B cell (primary cell): Measurements from ENCODE around the gene RAB3A. TPM values are rescaled to one million over a fixed set of nuclear protein-coding genes. Genes with fewer than 3 reads are reported as not detected.

ENCODE experiments used
- ATAC-seq: fragments of 200-7000 bp; cut with Tn5 transposase; one replicate; pipeline ENCODE4 v1.10.0; 2021; ENCODE audit warnings: low read depth, mild to moderate bottlenecking, moderate number of reproducible peaks, moderate library complexity
- CTCF ChIA-PET: fragments of 350-600 bp; sonication (Branson Sonifier 250); formaldehyde crosslinking; loops from one replicate; lab custom pipeline; 2021; ENCODE audit warnings: antibody characterized with exemption, inconsistent platforms; lab: Charles Lee
- POLR2A ChIA-PET: fragments of 350-600 bp; sonication (Branson Sonifier 250); formaldehyde crosslinking; loops from one replicate; lab custom pipeline; 2021; ENCODE audit warnings: antibody characterized with exemption; lab: Charles Lee
- DNase-seq: peaks from one replicate; pipeline ENCODE4 v3.0.0; 2013
- H2AFZ ChIP-seq: 2 replicates; pipeline ENCODE4 v1.6.1; 2012; ENCODE audit warnings: mild to moderate bottlenecking, low read depth, low read length; ENCODE audit not compliant: insufficient read depth, poor library complexity, severe bottlenecking
- H3K27ac ChIP-seq, 2 donors: 1 replicate in 1 of 2; 2 replicates in 1 of 2; pipeline ENCODE4 v1.5.1; 2012 to 2013; ENCODE audit warnings: low read length in 2 of 2, mild to moderate bottlenecking in 2 of 2, moderate library complexity in 1 of 2
- H3K27me3 ChIP-seq, 4 experiments: fragments of 200-600 bp in 1 of 4; sonication (generic) in 1 of 4; replicated peaks in 1 of 4; 1 replicate in 2 of 4; 2 replicates in 2 of 4; pipeline versions ENCODE4 v1.6.1 to v1.7.0; 2013 to 2016; ENCODE audit warnings: low read length in 3 of 4, mild to moderate bottlenecking in 2 of 4, mixed read lengths in 1 of 4, moderate library complexity in 1 of 4; ENCODE audit not compliant: insufficient read depth in 4 of 4, control insufficient read depth in 3 of 4; ENCODE audit errors: control extremely low read depth in 1 of 4
- H3K36me3 ChIP-seq, 2 experiments: replicated peaks in 1 of 2; 1 replicate in 1 of 2; 2 replicates in 1 of 2; pipeline versions ENCODE4 v1.6.1 to v1.7.1; 2013; ENCODE audit warnings: low read length in 1 of 2; ENCODE audit not compliant: insufficient read depth in 2 of 2, control insufficient read depth in 1 of 2; ENCODE audit errors: control extremely low read depth in 1 of 2, extremely low read depth in 1 of 2
- H3K4me1 ChIP-seq, 2 donors: fragments of 200-600 bp in 1 of 2; sonication (generic) in 1 of 2; 1 replicate in 1 of 2; 2 replicates in 1 of 2; pipeline versions ENCODE4 v1.5.1 to v1.6.1; 2013 to 2017; ENCODE audit warnings: low read length in 2 of 2; ENCODE audit not compliant: control insufficient read depth in 2 of 2, insufficient read depth in 2 of 2
- H3K4me2 ChIP-seq: replicated peaks from 2 replicates; pipeline ENCODE3; 2012; ENCODE audit warnings: mild to moderate bottlenecking, low read depth, low read length; ENCODE audit not compliant: poor library complexity, severe bottlenecking
- H3K4me3 ChIP-seq, 5 experiments: fragments of 200-600 bp in 1 of 5; sonication (generic) in 1 of 5; 1 replicate in 3 of 5; 2 replicates in 2 of 5; pipeline versions ENCODE4 v1.5.1 to v1.7.0; 2011 to 2016; ENCODE audit warnings: low read length in 4 of 5, mild to moderate bottlenecking in 4 of 5, low read depth in 2 of 5, control low read depth in 1 of 5, moderate library complexity in 1 of 5; ENCODE audit not compliant: insufficient read depth in 1 of 5; ENCODE audit errors: control extremely low read depth in 1 of 5, extremely low read depth in 1 of 5
- H3K79me2 ChIP-seq: fragments of 200-600 bp; sonication (generic); one replicate; pipeline ENCODE4 v1.6.0; 2016; ENCODE audit warnings: low read length; ENCODE audit not compliant: control insufficient read depth, insufficient read depth
- H3K9ac ChIP-seq: fragments of 200-600 bp; sonication (generic); 2 replicates; pipeline ENCODE4 v1.6.1; 2017; ENCODE audit warnings: mild to moderate bottlenecking, low read length, moderate library complexity
- H3K9me3 ChIP-seq, 3 donors: one replicate each; pipeline versions ENCODE4 v1.6.1 to v1.7.1; 2013; ENCODE audit warnings: low read length in 2 of 3; ENCODE audit not compliant: control insufficient read depth in 2 of 3, insufficient read depth in 1 of 3; ENCODE audit errors: control extremely low read depth in 1 of 3
- H4K20me1 ChIP-seq: 2 replicates; pipeline ENCODE4 v1.6.0; 2012; ENCODE audit warnings: mild to moderate bottlenecking, low read length; ENCODE audit not compliant: insufficient read depth, control insufficient read depth, poor library complexity, severe bottlenecking
- H3K27ac Mint-ChIP-seq: one replicate; pipeline ENCODE4 v1.8.0; 2021; ENCODE audit warnings: mixed read lengths
- H3K27me3 Mint-ChIP-seq: one replicate; pipeline ENCODE4 v1.8.0; 2021; ENCODE audit warnings: mixed read lengths
- H3K4me1 Mint-ChIP-seq: one replicate; pipeline ENCODE4 v1.8.0; 2021; ENCODE audit warnings: mixed read lengths
- H3K4me3 Mint-ChIP-seq: one replicate; pipeline ENCODE4 v1.8.0; 2021; ENCODE audit warnings: mixed read lengths
- H3K9me3 Mint-ChIP-seq: one replicate; pipeline ENCODE4 v1.8.0; 2022; ENCODE audit warnings: mixed read lengths; ENCODE audit not compliant: insufficient read depth
- CTCF ChIP-seq: fragments of 200-600 bp; IDR thresholded peaks from one replicate; pipeline ENCODE4 v1.8.0; 2022; ENCODE audit warnings: antibody characterized with exemption, mild to moderate bottlenecking
- EZH2 ChIP-seq: IDR thresholded peaks from 2 replicates; pipeline ENCODE4 v1.6.1; 2012; ENCODE audit warnings: borderline replicate concordance, low read depth, mild to moderate bottlenecking, moderate library complexity, low read length; ENCODE audit not compliant: insufficient read depth, poor library complexity, severe bottlenecking
- WGBS: methylation state at CpG from one replicate; pipeline ENCODE4 v1.1.5; 2013; ENCODE audit warnings: missing lambda C conversion rate; ENCODE audit not compliant: insufficient coverage; 5-methylcytosine and 5-hydroxymethylcytosine counted together
- intact Hi-C: fragments of 100-400 bp; cut with micrococcal nuclease; formaldehyde crosslinking; loops from one replicate; pipeline ENCODE4 v1.10.0; 2022
- polyA plus RNA-seq: library from polyadenylated mRNA; depleted of rRNA; stranded (reverse); fragments of >200 nt; gene quantifications from 2 replicates; pipeline ENCODE4 v1.2.3, GENCODE V29; 2012
- total RNA-seq, 2 donors: library from RNA; stranded (reverse); fragments of 120-200 nt in 1 of 2; gene quantifications; 1 replicate in 1 of 2; 2 replicates in 1 of 2; pipeline versions ENCODE4 v1.2.3 to v1.2.4, GENCODE V29; 2013 to 2022

RAB3A gene
- total and polyA plus RNA-seq, 2 donors (not counting 1 experiment from before 2014, with no cell fraction given) = 7.7 to 10.4 TPM

DNA sequence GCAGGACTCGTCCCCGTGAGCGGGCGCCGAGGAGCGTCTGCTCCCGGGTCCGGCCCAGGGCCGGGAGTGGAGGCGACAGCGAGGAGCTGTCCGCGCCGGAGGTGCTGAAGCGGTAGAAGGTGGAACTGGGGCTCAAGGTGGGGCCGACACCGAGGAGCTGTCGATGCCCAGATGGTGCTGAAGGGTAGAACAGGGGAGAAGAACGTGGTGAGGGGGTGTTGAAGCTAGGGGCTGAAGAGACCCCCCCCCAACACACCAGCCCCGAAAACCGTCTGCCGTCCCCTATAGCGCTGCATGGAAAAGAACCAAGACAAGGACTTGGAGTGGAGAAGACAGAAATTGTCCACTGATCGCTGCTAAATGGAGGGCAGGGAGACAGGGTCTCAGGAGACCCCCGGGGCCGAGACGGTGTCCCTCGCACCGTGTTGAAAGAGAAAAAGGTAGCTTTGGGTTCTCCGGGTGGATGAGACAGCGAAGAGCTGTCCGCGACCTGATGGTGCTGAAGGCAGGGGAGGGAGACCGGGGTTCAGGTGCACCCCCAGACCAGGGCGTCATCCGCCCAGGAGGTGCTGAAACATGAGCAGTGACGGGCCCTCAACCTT, 29.5 kb upstream of the RAB3A start:
- 25% methylated on average over 26 of the region's 37 CpGs for WGBS
- Histone ChIP-seq H3K9ac (no peak overlapping the region), H2AFZ (no peak overlapping the region), H3K79me2 (no peaks in the 10 kb centered on the region), H3K9me3 (peaks cover 0 to 25% (median 6%) of the 10 kb centered on the region in 3 donors), H3K4me3 (no peak overlapping the region), H3K36me3 (no peaks in the 10 kb centered on the region), H3K27me3 (peaks cover 0 to 72% (median 30%) of the 10 kb centered on the region in 4 experiments), H3K4me2 (no peak overlapping the region), H3K4me1 (peaks cover 21 to 22% of the 10 kb centered on the region in 2 donors), H3K27ac (no peak overlapping the region), H4K20me1 (no peaks in the 10 kb centered on the region)
- Mint-ChIP-seq H3K4me1 (peaks cover 20% of the 10 kb centered on the region), H3K27me3 (peaks cover 65% of the 10 kb centered on the region), H3K4me3 (no peak overlapping the region), H3K27ac (peak overlapping the region; percentile 32), H3K9me3 (no peaks in the 10 kb centered on the region)
- intact Hi-C loops = no loop called here
- no peak for TF ChIP-seq CTCF
- TF ChIP-seq EZH2 = no peak
- ATAC-seq (peak; percentile 60), DNase-seq (peak; percentile 74)
- ChIA-PET CTCF (interaction anchor here (0.6 to 3.0 kb wide), 6 partner anchors 14 to 155 kb away, joined by 3 to 10 read pairs (median 4); no protein-coding TSS in a partner anchor), POLR2A (interaction anchor here (0.5 to 1.1 kb wide), 5 partner anchors 28 to 172 kb away, joined by 3 to 5 read pairs (median 3); no protein-coding TSS in a partner anchor)
